Upper lobe of left lung (tissue), 4 donors: Measurements from ENCODE around the gene RIPK3.

ENCODE experiments used
- CTCF ChIP-seq, 6 experiments: fragments of 450-650 bp in 4 of 6; fragments of 200-600 bp in 2 of 6; sonication (generic) in 2 of 6; IDR thresholded peaks; one replicate each; pipeline ENCODE4 v1.5.1; 2016 to 2019; ENCODE audit warnings: antibody characterized with exemption in 6 of 6
- EP300 ChIP-seq, 4 donors: sonication (generic); formaldehyde crosslinking; IDR thresholded peaks; one replicate each; pipeline ENCODE4 v1.5.1; 2017; ENCODE audit warnings: antibody characterized with exemption in 4 of 4, control low read depth in 2 of 4

- TF ChIP-seq EP300 (IDR thresholded peaks at IDR 0.05) (no peak), CTCF (IDR thresholded peaks at IDR 0.05) (no peak)
Measured at GRCh38 chr14:24385524-24385923, 45.7 kb upstream of the RIPK3 start.
